Choroid plexus epithelial cell (primary cell): ENCODE data around the gene DPH1.

Experiments used
- DNase-seq: peaks from one replicate; pipeline ENCODE4 v3.0.0-alpha.2; 2010; ENCODE audit warnings: low read depth
- H3K4me3 ChIP-seq: 2 replicates; pipeline ENCODE4 v1.5.1; 2011; ENCODE audit warnings: low read depth, mild to moderate bottlenecking, control low read depth, low read length, moderate library complexity
- CTCF ChIP-seq: conservative IDR thresholded peaks from 2 replicates; pipeline ENCODE4 v1.5.1; 2011; ENCODE audit warnings: low read depth, mild to moderate bottlenecking, control low read depth, inconsistent platforms, low read length, moderate library complexity

DPH1 gene

GRCh38 chr17:2084766-2085647, 55.1 kb downstream of the DPH1 start:
- no peak overlapping the region for H3K4me3 ChIP-seq
- no peak for TF ChIP-seq CTCF
- peak; percentile 94 for DNase-seq

GRCh38 chr17:2085648-2085949, 55.6 kb downstream of the DPH1 start:
- H3K4me3 ChIP-seq = no peak overlapping the region
- peak; percentile 52 for DNase-seq
- no peak for TF ChIP-seq CTCF

GRCh38 chr17:2086306-2086705, 56.4 kb downstream of the DPH1 start:
- no peak for DNase-seq
- no peak overlapping the region for H3K4me3 ChIP-seq
- TF ChIP-seq CTCF = no peak

GRCh38 chr17:2087597-2088211, 57.8 kb downstream of the DPH1 start:
- peak; percentile 66 for DNase-seq
- H3K4me3 ChIP-seq = no peak overlapping the region
- TF ChIP-seq CTCF = no peak

GRCh38 chr17:2089021-2089422, 59.1 kb downstream of the DPH1 start:
- TF ChIP-seq CTCF = no peak
- peak overlapping the region; percentile 33 for H3K4me3 ChIP-seq
- DNase-seq = peak; percentile 79

GRCh38 chr17:2090210-2090641, 60.3 kb downstream of the DPH1 start:
- no peak for TF ChIP-seq CTCF
- H3K4me3 ChIP-seq = no peak overlapping the region
- DNase-seq = no peak
